Measurements from ENCODE around the gene RBM15. TPM values are rescaled to one million over a fixed set of nuclear protein-coding genes. Genes with fewer than 3 reads are reported as not detected.

RBM15 gene
- polyA plus RNA-seq, 4 donors = 9.8 to 10.7 (median 10.3) TPM

DNA sequence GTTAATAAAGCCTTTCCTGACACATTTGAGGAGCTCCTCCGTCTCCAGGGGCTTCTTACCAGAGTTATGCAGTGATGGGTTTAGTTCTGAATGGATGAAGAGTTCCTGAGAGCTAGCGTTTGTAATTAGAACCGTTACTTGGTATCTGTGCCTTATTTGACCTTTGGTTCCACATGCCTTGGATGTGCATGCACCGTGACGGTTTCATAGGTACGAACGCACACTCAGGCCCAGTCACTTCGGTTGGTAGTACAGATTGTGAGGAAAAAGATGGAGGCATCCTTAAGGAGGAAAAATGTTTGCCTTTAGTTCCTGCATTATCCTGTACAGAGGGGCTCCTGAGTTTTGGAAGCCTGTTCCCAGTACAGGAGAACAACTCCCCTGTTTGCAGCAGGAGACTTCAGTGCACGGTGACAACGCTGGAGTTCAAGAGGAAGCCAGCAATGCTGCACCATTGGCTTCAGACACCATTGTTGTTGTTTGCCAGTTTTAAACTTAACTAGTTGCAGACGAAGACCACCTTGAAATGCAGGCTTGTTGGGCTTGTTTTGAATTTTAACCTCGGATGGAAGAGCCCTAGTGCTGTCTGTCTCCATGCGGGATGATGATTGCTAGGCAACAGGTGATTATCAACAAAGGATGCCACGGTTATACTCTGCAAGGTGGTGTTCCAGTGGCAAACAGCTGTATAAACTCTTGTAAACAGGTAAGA is 8.2 kb downstream of the RBM15 start:
- no peak for DNase-seq (ENCODE audit: low read depth in 4 of 4, low spot score in 3 of 4)

DNA sequence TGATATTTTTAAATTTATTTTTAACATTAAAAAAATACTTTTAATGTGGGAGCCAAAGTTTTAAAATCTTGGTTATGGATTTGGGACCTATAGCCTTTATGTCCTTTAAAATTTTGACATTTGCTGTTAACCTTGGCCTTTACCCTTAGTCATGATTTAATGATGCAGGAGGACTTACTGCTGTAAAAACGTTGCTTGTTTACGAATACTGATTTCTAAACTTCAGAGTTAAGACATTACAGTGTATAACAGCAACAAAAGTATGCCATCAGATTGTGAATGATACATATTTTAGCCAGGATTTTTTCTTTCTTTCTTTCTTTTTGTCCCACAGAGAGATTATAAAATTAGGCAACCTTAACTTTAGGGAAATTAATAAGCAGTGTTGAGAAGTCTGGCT is 8.9 kb downstream of the RBM15 start:
- no peak for DNase-seq (ENCODE audit: low read depth in 4 of 4, low spot score in 3 of 4)

DNA sequence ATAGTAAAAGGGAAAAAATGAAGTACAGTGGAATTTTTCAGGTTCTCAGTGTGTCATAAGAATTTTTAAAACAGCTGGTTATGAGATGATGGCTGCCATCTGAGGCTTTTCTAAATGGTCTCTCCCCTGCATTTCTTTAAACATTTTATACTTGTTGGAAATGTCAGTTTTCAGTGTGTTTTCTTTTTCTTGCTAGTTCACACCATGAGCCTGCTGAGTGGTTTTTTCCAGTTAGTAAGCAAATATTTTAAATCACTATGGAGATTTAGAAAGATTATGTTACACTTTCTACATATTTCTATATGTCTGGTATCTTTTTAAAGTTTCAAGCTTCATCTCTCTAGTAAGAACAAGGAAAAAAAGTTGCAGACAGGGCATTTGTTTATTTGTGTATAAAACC is 9.6 kb downstream of the RBM15 start:
- DNase-seq (ENCODE audit: low read depth in 4 of 4, low spot score in 3 of 4) = no peak

DNA sequence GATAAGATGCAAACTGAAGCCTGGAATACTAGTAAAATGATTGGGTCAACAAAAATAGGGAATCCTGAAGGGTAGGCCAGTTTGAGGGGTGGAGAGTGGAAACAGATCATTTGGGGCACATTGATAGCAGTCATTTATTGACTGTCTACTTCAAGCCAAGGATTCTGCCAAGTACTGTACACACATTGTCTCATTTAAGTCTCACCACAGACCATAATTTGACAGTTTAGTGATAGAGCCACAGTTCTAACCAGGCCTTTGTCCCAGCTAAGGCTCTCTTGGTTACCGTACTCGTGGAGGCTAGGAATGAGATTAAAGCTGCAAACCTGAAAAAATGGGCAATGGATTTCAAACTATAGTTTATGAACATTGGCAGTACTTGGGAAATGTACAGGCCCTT is 11.2 kb downstream of the RBM15 start:
- DNase-seq (ENCODE audit: low read depth in 4 of 4, low spot score in 3 of 4) = no peak

DNA sequence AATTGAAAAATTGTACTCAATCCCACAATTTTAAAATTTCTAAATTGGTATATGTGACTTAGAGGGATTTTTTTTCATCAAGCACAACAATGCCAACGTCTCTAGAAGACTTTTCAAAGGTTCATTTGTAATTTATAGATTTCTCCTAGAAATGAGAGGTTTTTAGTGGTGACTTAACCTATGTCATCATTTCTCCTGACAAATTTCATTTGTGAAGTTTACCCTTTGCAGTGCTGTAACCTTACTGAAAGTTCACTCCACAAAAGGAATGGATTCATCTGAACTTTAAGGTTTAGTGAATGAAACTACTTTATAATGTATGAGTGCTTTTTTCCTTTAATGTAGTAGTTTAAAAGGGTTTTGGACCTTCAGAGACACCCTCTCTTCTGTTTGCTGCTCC is 16.1 kb downstream of the RBM15 start:
- DNase-seq (ENCODE audit: low read depth in 4 of 4, low spot score in 3 of 4) = no peak

DNA sequence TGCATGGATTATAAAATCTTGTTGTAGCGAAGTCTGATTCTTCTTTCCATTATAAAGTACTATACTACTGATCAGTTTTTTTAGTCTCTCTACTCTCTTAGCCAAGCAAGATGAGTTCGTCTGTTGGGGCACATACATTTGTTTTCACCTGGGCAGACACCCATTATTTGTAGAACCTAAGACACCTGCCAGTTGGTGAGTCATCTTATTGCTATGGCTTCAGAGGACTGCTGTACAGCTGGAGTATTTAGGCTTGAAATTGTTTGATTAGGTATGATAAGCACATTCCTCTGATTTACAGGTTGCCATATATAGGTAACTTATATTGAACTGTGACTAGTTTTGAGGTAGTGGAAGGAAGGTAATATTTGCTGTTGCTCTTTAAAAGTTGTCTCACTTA is 17.2 kb downstream of the RBM15 start:
- DNase-seq (ENCODE audit: low read depth in 4 of 4, low spot score in 3 of 4) = no peak

DNA sequence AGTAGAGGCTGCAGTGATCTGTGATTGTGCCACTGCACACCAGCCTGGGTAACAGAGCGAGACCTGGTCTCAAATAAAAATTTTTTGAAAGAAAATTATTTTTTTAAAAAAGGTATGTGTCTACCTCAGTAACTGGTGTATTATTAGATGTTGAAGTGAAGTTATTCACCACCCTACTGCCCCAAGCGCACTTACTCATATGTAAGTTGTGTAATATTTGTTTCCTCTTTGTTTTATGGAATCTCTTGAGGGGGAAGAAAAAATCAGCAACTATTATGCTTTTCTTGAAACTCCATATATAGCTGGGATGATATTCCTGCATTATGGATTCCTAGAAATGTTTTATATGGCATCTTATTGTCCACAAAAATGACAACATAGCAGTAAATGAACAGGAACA is 21.3 kb downstream of the RBM15 start:
- DNase-seq (ENCODE audit: low read depth in 4 of 4, low spot score in 3 of 4) = no peak

DNA sequence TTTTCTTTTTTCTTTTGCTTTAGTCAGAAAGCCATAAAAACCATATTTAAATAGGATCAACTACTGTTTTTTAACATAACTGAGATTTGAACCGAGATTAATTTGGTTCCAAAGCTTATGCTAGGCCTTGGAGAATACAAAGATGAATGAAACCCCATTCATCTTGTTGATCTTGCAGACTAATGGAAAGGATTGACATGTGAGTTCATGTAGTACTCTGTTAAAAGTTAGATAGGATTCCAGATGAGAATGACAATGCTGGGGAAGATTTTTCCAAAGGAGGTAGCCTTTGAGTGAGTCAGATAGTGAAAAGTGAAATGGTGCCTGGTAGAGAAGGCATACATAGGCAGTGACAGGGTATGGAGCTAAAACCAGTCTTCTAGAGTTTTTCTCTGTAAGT is 22.7 kb downstream of the RBM15 start:
- DNase-seq (ENCODE audit: low read depth in 4 of 4, low spot score in 3 of 4) = no peak

DNA sequence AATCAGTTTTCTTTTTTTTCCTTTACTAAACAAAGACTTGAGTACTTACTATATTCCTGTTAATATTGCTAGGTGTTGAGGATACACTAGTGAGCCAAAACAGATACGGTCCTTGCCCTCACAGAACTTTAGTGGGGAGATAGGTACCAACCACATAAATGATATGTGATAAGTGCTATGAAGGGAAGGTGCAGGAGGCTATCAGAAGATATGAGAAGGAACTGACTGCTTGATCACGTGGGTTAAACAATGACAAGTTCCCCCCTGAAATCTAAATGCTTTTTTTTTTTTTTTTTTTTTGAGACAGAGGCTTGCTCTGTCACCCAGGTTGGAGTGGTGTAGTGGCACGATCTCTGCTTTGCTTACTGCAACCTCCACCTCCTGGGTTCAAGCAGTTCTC is 25.0 kb downstream of the RBM15 start:
- no peak for DNase-seq (ENCODE audit: low read depth in 4 of 4, low spot score in 3 of 4)

DNA sequence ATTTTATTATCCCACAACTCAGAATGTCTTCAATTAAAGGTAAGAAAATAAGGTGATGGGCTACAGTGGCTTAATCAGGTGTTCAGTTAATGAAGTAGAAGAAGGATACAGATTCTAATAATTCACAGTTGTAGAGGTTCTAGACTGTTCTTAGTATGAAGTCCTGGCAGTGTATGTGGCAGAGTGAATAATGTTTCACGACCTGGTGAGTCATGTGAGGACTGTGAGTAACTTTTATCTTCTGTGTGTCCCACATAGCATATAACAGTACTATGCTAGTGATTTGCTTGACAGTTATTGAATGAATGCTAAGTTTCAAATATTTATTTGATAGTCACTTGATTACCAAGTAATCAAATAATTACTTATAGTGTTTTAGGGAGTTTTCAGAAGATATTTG is 31.6 kb downstream of the RBM15 start:
- DNase-seq (ENCODE audit: low read depth in 4 of 4, low spot score in 3 of 4) = no peak

DNA sequence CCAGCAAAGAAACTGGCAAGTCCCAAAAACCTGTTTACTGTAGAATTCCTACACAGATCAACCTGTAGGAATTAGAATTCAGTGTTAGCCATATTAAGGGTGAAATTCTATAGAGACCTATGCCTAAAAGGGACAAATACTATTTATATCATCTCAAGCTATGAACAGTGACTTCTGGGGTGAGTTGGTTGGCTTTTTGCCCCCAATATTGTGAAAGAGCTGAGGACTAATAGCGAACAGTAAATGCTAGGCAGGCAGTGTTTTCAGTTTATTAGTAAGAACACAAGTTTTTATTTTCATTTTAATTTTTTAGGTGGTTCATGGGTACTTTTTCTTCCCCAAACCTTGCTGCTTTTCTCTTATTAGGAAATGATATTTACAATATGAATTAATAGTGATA is 36.3 kb downstream of the RBM15 start:
- no peak for DNase-seq (ENCODE audit: low read depth in 4 of 4, low spot score in 3 of 4)

DNA sequence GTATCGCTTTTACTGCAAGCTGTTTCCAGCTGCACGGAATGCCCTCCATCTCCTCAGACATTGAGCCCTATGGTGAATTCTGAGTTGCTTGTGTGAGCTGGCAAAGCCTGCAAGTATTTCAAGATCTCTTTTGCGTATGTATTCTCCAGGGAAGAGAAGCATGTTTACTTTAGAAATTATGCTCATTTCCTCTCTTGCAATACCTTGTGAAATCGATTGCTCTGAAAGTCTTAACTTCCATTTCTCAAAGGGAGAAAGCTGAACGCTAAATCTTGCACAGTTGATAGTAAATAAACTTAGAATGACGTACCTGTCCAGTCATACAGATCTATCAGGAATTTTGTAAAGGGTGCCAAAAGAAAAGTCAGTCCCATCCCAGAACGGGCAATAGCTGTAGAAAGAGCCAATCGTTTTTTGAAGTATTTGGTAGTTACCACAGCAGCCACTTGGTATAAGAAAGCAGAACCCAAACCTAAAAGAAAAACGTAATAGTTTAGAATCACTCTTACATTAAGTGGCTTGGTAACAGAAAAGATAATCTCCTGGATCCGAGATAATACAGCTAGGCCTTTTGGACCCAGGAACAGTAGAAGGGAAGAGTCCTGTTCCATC is 41.6 kb downstream of the RBM15 start:
- DNase-seq (ENCODE audit: low read depth in 4 of 4, low spot score in 3 of 4) = no peak

DNA sequence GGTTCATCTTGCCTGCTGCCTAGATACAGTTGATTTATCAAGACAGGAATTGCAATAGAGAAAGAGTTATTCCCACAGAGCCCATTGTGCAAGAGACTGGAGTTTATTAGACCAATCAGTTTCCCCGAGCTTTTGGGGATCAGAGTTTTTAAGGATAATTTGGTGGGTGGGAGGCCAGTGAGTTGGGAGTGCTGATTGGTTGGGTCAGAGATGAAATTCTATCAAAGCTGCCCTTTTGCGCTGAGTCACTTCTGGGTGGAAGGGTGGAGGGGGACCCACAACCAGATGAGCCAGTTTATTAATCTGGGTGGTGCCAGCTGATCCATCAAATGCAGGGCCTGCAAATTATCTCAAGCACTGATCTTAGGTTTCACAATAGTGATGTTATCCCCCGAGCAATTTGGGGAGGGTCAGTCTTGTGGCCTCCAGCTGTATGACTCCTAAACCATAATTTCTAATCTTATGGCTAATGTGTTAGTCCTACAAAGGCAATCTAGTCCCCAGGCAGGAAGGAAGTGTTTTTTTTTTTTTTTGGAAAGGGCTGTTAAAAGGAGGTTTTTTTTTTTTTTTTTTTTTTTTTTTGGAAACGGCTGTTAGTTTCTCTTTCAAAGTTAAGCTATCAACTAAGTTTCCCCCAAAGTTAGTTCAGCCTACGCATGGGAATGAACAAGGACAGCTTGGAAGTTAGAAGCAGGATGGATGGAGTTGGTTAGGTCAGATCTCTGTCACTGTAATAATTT is 44.2 kb downstream of the RBM15 start:
- no peak for DNase-seq (ENCODE audit: low read depth in 4 of 4, low spot score in 3 of 4)

DNA sequence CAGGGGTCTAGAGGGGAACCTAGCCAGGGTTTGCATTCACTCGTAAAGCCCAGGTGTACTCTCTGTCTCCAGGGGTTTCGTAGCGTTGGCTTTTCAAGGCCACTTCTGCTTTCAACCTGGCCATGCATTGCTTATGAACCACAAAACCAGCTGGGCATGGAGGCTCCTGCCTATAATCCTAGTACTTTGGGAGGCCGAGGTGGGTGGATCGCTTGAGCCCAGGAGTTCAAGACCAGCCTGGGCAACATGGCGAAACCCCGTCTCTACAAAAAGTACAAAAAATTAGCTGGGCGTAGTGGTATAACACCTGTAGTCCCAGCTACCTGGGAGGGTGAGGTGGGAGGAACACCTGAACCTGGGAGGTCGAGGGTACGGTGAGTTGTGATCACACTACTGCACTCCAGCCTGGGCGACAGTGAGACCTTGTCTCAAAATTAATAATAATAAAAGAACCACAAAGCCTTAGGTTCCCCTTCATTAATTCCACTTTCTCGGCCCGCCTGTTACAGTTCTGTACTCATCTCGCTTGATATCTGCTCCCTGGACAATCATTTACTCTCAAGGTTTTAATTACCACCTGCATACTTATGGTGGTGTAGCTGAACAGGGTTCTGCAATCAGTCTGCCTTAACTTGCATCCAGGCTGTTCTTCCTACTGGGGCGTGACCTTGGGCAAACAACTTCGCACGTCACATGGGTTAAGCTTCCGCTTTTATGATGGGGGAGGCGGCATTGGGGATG is 45.6 kb downstream of the RBM15 start:
- no peak for DNase-seq (ENCODE audit: low read depth in 4 of 4, low spot score in 3 of 4)

DNA sequence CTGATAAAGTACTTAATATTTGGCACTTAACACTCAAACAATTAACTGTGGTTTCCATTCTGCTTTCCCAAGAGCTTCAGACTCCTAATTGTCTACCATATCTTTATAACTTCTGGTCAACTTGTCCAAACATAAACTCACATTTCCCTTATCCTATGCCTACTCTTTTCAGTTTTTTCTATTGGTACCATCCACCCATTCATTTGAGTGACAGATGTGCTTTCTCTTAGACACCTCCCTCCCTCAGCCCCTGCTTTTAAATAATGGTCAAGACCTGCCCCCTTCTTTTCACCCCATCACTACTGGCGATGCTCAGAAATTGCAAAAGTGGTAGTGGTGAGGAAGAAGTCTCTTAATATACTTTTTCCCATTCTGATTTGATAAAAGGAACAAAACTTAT is 46.2 kb downstream of the RBM15 start:
- no peak for DNase-seq (ENCODE audit: low read depth in 4 of 4, low spot score in 3 of 4)

DNA sequence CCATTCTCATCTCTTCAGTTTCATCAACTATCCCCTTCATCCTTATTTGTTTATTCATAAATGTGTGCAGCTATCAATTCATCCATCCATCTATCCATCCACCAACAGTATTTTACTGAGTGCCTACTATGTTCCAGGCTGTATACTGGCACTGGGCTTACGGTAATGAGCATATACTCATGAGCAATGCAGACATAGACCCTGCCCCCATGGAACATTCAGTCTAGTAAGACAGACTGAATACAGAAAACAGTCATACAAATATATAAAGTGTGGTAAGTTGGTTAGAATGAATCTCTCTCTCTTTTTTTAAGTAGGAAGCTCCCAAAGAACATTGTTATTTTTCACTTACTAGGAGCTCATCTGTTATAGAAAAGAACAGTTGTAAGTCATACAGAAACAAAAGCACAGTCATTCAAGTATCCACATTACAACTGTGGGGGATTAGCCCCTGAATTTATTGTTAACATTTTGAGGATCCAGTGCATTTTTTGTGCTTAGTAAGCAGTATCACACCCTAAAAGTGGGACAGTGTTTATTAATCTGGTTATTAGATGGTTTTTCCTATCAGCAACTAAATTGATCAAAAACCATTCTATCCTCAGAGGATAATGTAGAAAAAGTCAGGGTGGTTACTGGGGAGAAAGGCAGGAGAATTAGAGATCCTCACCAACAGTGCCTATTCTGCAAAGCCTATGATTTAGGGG is 48.0 kb downstream of the RBM15 start:
- DNase-seq (ENCODE audit: low read depth in 4 of 4, low spot score in 3 of 4) = no peak

DNA sequence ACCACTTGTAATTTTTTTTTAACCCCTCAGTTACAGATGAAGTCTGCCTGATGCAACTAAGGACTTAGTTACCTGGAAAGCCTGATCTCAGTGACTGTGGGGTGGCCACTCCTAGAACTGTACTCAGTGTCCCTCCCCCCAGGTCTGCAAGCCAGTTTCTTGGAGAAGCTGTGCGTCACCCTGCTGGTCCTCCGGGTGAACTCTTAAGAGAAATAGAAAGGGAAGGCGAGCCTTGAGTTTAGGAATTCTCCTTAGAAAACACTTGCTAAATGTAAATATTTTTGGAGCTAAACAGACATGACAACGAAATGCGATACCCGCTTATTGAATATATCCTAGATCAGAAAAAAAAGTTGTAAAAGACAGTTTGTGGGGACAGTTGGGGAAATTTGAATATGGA is 50.9 kb downstream of the RBM15 start:
- DNase-seq (ENCODE audit: low read depth in 4 of 4, low spot score in 3 of 4) = no peak

DNA sequence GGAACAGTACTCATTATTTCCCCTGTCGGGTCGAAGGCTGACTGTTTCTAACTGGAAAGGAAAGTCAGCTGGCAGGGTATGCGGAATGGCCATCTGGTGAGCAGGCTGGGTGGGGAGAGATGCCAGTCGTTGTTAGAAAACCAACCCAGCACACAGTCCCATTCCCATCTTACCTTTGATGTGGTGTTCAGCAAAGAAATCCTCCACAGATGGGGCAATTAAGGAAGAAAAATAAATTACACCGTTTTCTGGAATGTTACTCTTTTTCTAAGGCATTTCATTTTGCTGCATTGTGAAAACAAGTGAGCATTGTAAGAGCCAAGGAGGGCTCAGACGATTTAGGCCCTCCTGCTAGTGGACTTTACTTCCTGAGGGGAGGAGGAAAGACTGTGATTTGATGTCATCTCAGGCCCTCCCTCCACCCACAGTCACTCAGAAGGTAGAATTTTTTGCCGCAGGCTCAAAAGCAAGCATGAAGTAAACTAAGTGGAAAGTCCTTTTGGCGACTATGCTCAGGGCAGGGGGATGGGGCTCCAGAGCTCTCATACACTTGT is 51.6 kb downstream of the RBM15 start, which contains the start of gene SLC16A4:
TSS of gene SLC16A4 (minus strand) at position 335 of the 554 bp plus-strand sequence. CDS start 1,703 bp downstream, outside the sequence.
- DNase-seq (ENCODE audit: low read depth in 4 of 4, low spot score in 3 of 4) = no peak

DNA sequence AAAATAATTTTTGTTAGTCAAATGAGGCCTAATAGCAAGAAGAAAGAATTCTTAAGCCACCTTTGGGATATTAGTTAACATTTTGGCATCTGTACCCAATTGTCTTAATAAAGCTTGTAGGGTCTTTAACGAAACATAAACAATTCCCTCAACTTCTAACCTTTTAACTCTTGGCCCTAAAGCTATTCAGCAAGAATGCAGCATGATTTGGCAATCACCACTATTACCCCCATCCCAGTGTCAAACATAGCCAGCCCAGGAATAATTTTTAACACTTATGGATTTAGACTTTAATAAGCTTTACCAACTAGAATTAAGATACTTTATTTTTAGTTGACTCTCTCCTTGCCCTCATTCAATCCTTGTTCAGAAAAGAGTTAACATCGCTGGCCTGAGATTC is 54.1 kb downstream of the RBM15 start:
- no peak for DNase-seq (ENCODE audit: low read depth in 4 of 4, low spot score in 3 of 4)
